Astrocyte (in vitro differentiated cells and primary cell): ENCODE data around the gene HNF4A. TPM values are rescaled to one million over a fixed set of nuclear protein-coding genes. Genes with fewer than 3 reads are reported as not detected.

Source experiments
- DNase-seq: peaks from one replicate; pipeline ENCODE4 v3.0.0-alpha.2; 2010; ENCODE audit warnings: low read depth
- FAIRE-seq: peaks from 2 replicates; lab custom pipeline; 2011; peaks lifted over from hg19 to GRCh38; lab: Jason Lieb, UNC
- H2AFZ ChIP-seq: 2 replicates; pipeline ENCODE4 v1.6.0; 2012; ENCODE audit warnings: low read depth, low read length, inconsistent platforms
- H3K27ac ChIP-seq: 2 replicates; pipeline ENCODE4 v1.5.1; 2011; ENCODE audit warnings: low read depth, low read length, inconsistent platforms
- H3K27me3 ChIP-seq: 2 replicates; pipeline ENCODE4 v1.6.0; 2011; ENCODE audit warnings: low read length, inconsistent platforms; ENCODE audit not compliant: insufficient read depth
- H3K36me3 ChIP-seq: 2 replicates; pipeline ENCODE4 v1.5.1; 2011; ENCODE audit warnings: low read length, inconsistent platforms; ENCODE audit not compliant: insufficient read depth
- H3K4me1 ChIP-seq: 2 replicates; pipeline ENCODE4 v1.5.1; 2011; ENCODE audit warnings: low read length, inconsistent platforms; ENCODE audit not compliant: insufficient read depth
- H3K4me2 ChIP-seq: 2 replicates; pipeline ENCODE4 v1.6.0; 2012; ENCODE audit warnings: low read length, inconsistent platforms
- H3K4me3 ChIP-seq: 2 replicates; pipeline ENCODE4 v1.5.1; 2011; ENCODE audit warnings: low read depth, mild to moderate bottlenecking, low read length, inconsistent platforms; ENCODE audit not compliant: insufficient read depth
- H3K79me2 ChIP-seq: 2 replicates; pipeline ENCODE4 v1.6.0; 2012; ENCODE audit warnings: mild to moderate bottlenecking, low read length, inconsistent platforms; ENCODE audit not compliant: insufficient read depth
- H3K9ac ChIP-seq: 2 replicates; pipeline ENCODE4 v1.6.0; 2012; ENCODE audit warnings: mild to moderate bottlenecking, low read length, inconsistent platforms
- H3K9me3 ChIP-seq: 2 replicates; pipeline ENCODE4 v1.5.1; 2012; ENCODE audit warnings: low read depth, mild to moderate bottlenecking, low read length, inconsistent platforms; ENCODE audit not compliant: insufficient read depth
- H4K20me1 ChIP-seq: 2 replicates; pipeline ENCODE4 v1.6.0; 2012; ENCODE audit warnings: low read length, inconsistent platforms; ENCODE audit not compliant: insufficient read depth
- H3K27ac Mint-ChIP-seq: one replicate; pipeline ENCODE4 v1.8.0; 2021; ENCODE audit warnings: mild to moderate bottlenecking, mixed read lengths; ENCODE audit not compliant: unreplicated experiment
- H3K27me3 Mint-ChIP-seq: one replicate; pipeline ENCODE4 v1.8.0; 2021; ENCODE audit warnings: low read depth, mixed read lengths; ENCODE audit not compliant: unreplicated experiment
- H3K36me3 Mint-ChIP-seq: one replicate; pipeline ENCODE4 v1.8.0; 2021; ENCODE audit warnings: low read depth, mixed read lengths; ENCODE audit not compliant: unreplicated experiment
- H3K4me1 Mint-ChIP-seq: one replicate; pipeline ENCODE4 v1.8.0; 2021; ENCODE audit warnings: low read depth, mixed read lengths; ENCODE audit not compliant: unreplicated experiment
- H3K4me3 Mint-ChIP-seq: one replicate; pipeline ENCODE4 v1.8.0; 2021; ENCODE audit warnings: mild to moderate bottlenecking, moderate library complexity, mixed read lengths; ENCODE audit not compliant: unreplicated experiment
- H3K9me3 Mint-ChIP-seq: one replicate; pipeline ENCODE4 v1.8.0; 2021; ENCODE audit warnings: mild to moderate bottlenecking, mixed read lengths; ENCODE audit not compliant: unreplicated experiment
- EZH2 ChIP-seq: IDR thresholded peaks from 2 replicates; pipeline ENCODE4 v1.6.1; 2012; ENCODE audit warnings: mild to moderate bottlenecking, low read length, inconsistent platforms; ENCODE audit not compliant: insufficient read depth
- total RNA-seq: library from RNA; stranded (reverse); gene quantifications from 2 replicates; pipeline ENCODE4 v1.2.1, GENCODE V29; 2021
- TF ChIP-seq, protein P1 (sequence below): IDR thresholded peaks from 2 replicates; pipeline ENCODE4 v1.5.1; 2011; ENCODE audit warnings: low read depth, mild to moderate bottlenecking, inconsistent platforms, low read length, moderate library complexity; ENCODE audit not compliant: insufficient read depth

The HNF4A gene
- total RNA-seq, 1 donor from 2014 or later: not detected

DNA sequence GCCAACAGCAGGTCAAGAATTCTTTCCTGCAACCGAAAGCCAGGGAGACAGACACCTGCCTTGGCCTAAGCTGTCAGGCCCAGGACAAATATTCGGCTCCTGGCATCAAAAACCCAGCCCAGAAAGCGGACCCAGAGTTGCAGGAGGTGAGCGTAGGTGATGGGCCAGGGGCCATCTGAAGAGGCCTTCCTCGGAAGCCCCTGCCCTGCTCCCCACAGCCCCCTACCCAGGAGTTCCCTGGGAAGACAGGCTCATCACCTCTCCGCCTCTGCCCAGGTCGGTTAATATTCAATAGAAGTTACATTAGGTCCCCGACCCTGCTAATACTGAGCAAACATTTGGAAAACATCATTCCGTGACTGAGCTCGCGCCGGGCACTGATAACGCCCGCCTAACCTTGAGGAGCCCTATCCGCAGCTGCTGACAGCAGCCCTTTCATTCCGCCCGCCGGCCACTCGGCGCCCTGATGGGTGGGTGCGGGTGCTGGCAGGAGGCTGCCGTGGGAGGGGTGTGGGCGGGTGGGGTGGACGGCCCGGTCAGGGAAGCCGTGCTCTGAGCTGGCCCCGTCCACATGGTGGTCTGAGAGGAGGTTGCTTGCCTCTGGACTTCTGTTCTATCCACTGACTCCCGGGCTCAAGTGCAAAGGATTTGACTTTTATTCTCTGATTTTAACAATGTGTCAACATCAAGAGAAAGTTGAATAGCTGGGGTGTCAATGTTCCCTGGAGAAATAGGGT is 55.7 kb downstream of the HNF4A start:
- Mint-ChIP-seq H3K27me3 (peaks cover 50% of the 10 kb centered on the region), H3K9me3 (no peaks in the 10 kb centered on the region), H3K36me3 (no peaks in the 10 kb centered on the region), H3K4me1 (peaks cover 14% of the 10 kb centered on the region), H3K27ac (no peak overlapping the region), H3K4me3 (no peak overlapping the region)
- H3K27me3 ChIP-seq: peaks cover 6% of the 10 kb centered on the region
- H3K4me3 ChIP-seq: no peak overlapping the region
- H3K36me3 ChIP-seq: no peaks in the 10 kb centered on the region
- no peak overlapping the region for H3K27ac ChIP-seq
- H4K20me1 ChIP-seq: no peaks in the 10 kb centered on the region
- no peak for TF ChIP-seq EZH2
- TF ChIP-seq, protein P1, sequence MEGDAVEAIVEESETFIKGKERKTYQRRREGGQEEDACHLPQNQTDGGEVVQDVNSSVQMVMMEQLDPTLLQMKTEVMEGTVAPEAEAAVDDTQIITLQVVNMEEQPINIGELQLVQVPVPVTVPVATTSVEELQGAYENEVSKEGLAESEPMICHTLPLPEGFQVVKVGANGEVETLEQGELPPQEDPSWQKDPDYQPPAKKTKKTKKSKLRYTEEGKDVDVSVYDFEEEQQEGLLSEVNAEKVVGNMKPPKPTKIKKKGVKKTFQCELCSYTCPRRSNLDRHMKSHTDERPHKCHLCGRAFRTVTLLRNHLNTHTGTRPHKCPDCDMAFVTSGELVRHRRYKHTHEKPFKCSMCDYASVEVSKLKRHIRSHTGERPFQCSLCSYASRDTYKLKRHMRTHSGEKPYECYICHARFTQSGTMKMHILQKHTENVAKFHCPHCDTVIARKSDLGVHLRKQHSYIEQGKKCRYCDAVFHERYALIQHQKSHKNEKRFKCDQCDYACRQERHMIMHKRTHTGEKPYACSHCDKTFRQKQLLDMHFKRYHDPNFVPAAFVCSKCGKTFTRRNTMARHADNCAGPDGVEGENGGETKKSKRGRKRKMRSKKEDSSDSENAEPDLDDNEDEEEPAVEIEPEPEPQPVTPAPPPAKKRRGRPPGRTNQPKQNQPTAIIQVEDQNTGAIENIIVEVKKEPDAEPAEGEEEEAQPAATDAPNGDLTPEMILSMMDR: no peak
- no peaks in the 10 kb centered on the region for H3K9me3 ChIP-seq
- no peak overlapping the region for H3K9ac ChIP-seq
- H3K4me1 ChIP-seq: peaks cover 18% of the 10 kb centered on the region
- FAIRE-seq: no peak
- no peak for DNase-seq
- H3K4me2 ChIP-seq: no peak overlapping the region
- no peak overlapping the region for H2AFZ ChIP-seq
- H3K79me2 ChIP-seq: no peaks in the 10 kb centered on the region

DNA sequence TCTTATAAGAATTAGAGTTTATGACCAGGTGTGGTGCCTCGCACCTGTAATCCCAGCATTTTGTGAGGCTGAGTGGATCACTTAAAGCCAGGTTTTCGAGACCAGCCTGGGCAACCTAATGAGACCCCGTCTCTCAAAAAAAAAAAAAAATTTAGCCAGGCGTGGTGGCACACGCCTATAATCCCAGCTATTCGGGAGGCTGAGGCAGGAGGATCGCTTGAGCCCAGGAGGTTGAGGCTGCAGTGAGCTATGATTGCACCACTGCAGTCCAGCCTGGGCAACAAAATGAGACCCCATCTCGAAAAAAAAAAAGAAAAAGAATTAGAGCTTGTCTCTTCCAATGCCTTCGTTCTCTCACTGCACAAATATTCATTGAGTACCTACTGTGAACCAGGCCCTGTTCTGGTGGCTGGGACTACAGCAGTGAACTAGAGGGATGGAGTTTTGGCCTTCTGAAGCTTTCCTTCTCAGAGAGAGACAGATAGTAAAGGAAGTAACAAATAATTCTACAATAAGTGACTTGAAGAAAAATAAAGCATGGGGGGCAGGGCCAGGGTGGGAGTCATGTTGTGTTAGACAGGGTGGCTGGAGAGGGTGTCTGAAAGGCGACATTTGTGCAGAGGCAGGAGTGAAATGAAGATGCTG is 56.4 kb downstream of the HNF4A start:
- Mint-ChIP-seq H3K4me1 (peaks cover 14% of the 10 kb centered on the region), H3K4me3 (no peak overlapping the region), H3K9me3 (no peaks in the 10 kb centered on the region), H3K27ac (no peak overlapping the region), H3K27me3 (peaks cover 52% of the 10 kb centered on the region), H3K36me3 (no peaks in the 10 kb centered on the region)
- H3K36me3 ChIP-seq: no peaks in the 10 kb centered on the region
- DNase-seq: no peak
- H4K20me1 ChIP-seq: no peaks in the 10 kb centered on the region
- H3K27me3 ChIP-seq: peaks cover 9% of the 10 kb centered on the region
- no peak overlapping the region for H2AFZ ChIP-seq
- H3K79me2 ChIP-seq: no peaks in the 10 kb centered on the region
- H3K4me3 ChIP-seq: no peak overlapping the region
- H3K9ac ChIP-seq: no peak overlapping the region
- peaks cover 18% of the 10 kb centered on the region for H3K4me1 ChIP-seq
- FAIRE-seq: no peak
- H3K9me3 ChIP-seq: no peaks in the 10 kb centered on the region
- H3K27ac ChIP-seq: no peak overlapping the region
- TF ChIP-seq, protein P1: no peak
- TF ChIP-seq EZH2: no peak
- H3K4me2 ChIP-seq: no peak overlapping the region
